GM23338 (cell line): ENCODE data around the gene CD84.
"Not testable (repeated sequence)": the region's sequence is repeated elsewhere in the genome, so short reads cannot be mapped to it uniquely, and the experiment has no call there.

ENCODE experiments used
- CTCF ChIP-seq, 2 experiments: fragments of 200-600 bp in 1 of 2; sonication (generic) in 1 of 2; conservative IDR thresholded peaks; 2 replicates each; pipeline versions ENCODE4 v1.5.1 to v1.6.1; 2016 to 2017; ENCODE audit warnings: antibody characterized with exemption in 2 of 2, low read depth in 2 of 2, mild to moderate bottlenecking in 2 of 2, moderate library complexity in 1 of 2
- EZH2 ChIP-seq: fragments of 200-600 bp; sonication (generic); IDR thresholded peaks from one replicate; pipeline ENCODE4 v1.8.0; 2017; ENCODE audit warnings: antibody characterized with exemption, mild to moderate bottlenecking, low read depth; ENCODE audit not compliant: unreplicated experiment
- POLR2AphosphoS5 ChIP-seq: IDR thresholded peaks from 2 replicates; pipeline ENCODE4 v1.6.1; 2016; ENCODE audit warnings: antibody characterized with exemption, low read depth
- STAT1 ChIP-seq: IDR thresholded peaks from one replicate; pipeline ENCODE4 v1.6.1; 2016; ENCODE audit warnings: antibody characterized with exemption; ENCODE audit not compliant: unreplicated experiment
- TF ChIP-seq, protein P1 (sequence below): IDR thresholded peaks from 2 replicates; pipeline ENCODE4 v1.6.1; 2016; ENCODE audit warnings: antibody characterized with exemption

DNA sequence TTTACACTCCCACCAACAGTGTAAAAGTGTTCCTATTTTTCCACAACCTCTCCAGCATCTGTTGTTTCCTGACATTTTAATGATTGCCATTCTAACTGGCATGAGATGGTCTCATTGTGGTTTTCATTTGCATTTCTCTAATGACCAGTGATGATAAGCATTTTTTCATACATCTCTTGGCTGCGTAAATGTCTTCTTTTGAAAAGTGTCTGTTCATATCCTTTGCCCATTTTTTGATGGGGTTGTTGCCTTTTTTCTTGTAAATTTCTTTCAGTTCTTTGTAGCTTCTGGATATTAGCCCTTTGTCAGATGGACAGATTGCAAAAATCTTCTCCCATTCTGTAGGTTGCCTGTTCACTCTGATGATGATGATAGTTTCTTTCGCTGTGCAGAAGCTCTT lies 3.7 kb upstream of the CD84 start:
- TF ChIP-seq CTCF (conservative IDR thresholded peaks at IDR 0.05; ENCODE audit: low read depth in 2 of 2); POLR2AphosphoS5; EZH2; STAT1: not testable (repeated sequence)
- TF ChIP-seq, protein P1, sequence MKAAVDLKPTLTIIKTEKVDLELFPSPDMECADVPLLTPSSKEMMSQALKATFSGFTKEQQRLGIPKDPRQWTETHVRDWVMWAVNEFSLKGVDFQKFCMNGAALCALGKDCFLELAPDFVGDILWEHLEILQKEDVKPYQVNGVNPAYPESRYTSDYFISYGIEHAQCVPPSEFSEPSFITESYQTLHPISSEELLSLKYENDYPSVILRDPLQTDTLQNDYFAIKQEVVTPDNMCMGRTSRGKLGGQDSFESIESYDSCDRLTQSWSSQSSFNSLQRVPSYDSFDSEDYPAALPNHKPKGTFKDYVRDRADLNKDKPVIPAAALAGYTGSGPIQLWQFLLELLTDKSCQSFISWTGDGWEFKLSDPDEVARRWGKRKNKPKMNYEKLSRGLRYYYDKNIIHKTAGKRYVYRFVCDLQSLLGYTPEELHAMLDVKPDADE, result not testable (repeated sequence)
